Measurements from ENCODE around the gene DHRS7C.

DNA sequence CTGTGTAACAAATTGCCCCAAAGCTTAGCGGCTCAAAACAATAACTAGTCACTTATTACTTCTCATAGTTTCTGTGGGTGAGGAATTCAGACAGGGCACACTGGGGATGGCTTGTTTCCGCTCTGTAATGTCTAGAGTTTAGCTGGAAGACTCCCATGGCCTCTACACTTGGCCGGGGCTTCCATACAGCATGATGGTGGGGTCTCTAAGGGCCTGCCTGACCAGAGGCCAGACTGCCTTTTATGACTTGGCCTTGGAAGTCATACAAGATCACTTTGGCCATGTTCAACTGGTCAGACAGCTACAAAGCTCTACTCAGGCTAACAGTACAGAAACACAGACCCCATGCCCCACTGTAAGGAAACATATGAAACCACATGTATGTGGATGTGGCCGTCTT lies 42.5 kb upstream of the DHRS7C start:
- TF ChIP-seq, protein P1, sequence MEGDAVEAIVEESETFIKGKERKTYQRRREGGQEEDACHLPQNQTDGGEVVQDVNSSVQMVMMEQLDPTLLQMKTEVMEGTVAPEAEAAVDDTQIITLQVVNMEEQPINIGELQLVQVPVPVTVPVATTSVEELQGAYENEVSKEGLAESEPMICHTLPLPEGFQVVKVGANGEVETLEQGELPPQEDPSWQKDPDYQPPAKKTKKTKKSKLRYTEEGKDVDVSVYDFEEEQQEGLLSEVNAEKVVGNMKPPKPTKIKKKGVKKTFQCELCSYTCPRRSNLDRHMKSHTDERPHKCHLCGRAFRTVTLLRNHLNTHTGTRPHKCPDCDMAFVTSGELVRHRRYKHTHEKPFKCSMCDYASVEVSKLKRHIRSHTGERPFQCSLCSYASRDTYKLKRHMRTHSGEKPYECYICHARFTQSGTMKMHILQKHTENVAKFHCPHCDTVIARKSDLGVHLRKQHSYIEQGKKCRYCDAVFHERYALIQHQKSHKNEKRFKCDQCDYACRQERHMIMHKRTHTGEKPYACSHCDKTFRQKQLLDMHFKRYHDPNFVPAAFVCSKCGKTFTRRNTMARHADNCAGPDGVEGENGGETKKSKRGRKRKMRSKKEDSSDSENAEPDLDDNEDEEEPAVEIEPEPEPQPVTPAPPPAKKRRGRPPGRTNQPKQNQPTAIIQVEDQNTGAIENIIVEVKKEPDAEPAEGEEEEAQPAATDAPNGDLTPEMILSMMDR (IDR thresholded peaks at IDR 0.05; ENCODE audit: insufficient read depth, low read length, poor library complexity, severe bottlenecking), result no peak
- no peak for TF ChIP-seq EZH2phosphoT487 (conservative IDR thresholded peaks at IDR 0.05; ENCODE audit: low read length)

All from SU-DHL-6 (cell line).